ENCODE data around the gene NCR2.
A peak's percentile ranks its signal among the peaks of the same experiment; 100 is the strongest.
"Not testable (repeated sequence)": the region's sequence is repeated elsewhere in the genome, so short reads cannot be mapped to it uniquely, and the experiment has no call there.

NCR2 gene

DNA sequence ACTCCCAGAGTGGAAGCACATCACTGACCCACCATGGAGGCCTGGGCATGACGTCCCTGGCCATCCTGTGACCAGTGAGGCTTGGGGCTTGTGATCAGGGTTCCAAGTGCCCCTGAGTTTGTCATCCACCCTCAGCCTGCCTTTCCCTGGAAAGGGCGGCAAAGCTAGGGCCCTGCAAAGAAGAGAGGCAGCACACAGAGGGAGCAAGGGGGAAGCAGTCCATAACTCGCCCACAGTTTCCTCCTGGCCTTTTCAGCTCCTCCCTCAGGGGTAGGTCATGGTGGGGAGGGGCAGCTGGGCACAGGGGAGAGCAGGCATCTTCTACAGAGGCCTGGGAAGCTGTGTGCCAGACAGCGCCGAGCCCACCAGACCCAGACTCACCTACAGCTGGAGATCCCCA is at the start of gene NCR2:
TSS of gene NCR2 (plus strand) at position 313 of the 400 bp plus-strand sequence. CDS start 269 bp downstream, outside the sequence.
- peaks cover 24% of the 10 kb centered on the region for H3K4me1 Mint-ChIP-seq (ENCODE audit: low read depth)
- H3K36me3 Mint-ChIP-seq (ENCODE audit: low read depth): no peaks in the 10 kb centered on the region
- no peaks in the 10 kb centered on the region for H3K9me3 Mint-ChIP-seq
- H3K4me3 Mint-ChIP-seq: no peak within 1 kb of the TSS
- peak within 1 kb of the TSS; percentile 84 for H3K27ac Mint-ChIP-seq
- H3K27me3 Mint-ChIP-seq (ENCODE audit: low read depth): peaks cover 11% of the 10 kb centered on the region

DNA sequence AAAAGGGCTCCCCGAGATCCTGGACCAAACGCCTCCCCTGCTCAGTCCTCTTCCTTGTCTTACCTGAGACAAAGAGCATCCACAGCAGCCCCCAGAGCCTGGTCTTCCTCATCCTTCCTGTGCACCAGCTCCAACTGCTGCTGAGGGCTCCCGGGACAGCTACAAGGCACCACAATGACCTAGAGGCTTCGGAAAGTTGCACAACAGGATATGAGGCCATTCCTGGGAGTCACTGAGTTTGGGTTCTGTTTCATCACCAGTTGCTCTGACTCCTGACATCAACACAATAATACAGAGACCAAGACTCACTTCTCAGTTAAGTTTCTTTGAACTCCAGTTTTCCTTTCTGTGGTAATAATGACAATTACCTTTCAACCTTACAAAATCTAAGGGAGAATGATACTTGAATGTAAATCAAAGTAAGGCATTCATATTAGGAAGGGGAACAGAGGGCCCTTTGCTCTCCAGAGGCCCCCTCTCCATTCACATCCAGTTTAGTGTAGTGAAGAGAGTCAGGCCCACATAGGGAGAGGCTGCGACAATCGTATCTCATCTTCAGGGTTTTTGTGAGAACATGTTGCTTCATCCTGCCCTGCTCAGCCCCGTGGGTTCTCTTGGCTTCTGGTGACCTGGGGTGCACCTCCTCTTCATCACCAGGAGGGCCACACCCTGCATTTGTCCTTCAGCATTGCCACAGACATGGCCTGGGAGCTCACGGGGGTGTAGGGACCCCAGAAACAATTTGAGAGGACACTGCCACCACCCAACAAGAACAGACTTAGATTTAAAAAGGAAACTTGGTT is 48.7 kb upstream of the NCR2 start, which contains the start of gene TREM1:
TSS of gene TREM1 (minus strand) at position 139 of the 803 bp plus-strand sequence. CDS start at position 112, 27 bp downstream.
- peaks cover 3% of the 10 kb centered on the region for H3K9me3 Mint-ChIP-seq
- no peak within 1 kb of the TSS for H3K27ac Mint-ChIP-seq

GRCh38 chr6:41288030-41288753 is 47.2 kb upstream of the NCR2 start:
- no peak overlapping the region for H3K4me3 Mint-ChIP-seq
- H3K9me3 Mint-ChIP-seq: no peaks in the 10 kb centered on the region
- H3K36me3 Mint-ChIP-seq (ENCODE audit: low read depth): no peaks in the 10 kb centered on the region
- no peak overlapping the region for H3K27ac Mint-ChIP-seq
- H3K4me1 Mint-ChIP-seq (ENCODE audit: low read depth): no peaks in the 10 kb centered on the region
- peaks cover 3% of the 10 kb centered on the region for H3K27me3 Mint-ChIP-seq (ENCODE audit: low read depth)

More for the DNA sequence above, 48.7 kb upstream of the NCR2 start, which contains the start of gene TREM1:
- H3K4me1 Mint-ChIP-seq (ENCODE audit: low read depth): no peaks in the 10 kb centered on the region
- peaks cover 7% of the 10 kb centered on the region for H3K27me3 Mint-ChIP-seq (ENCODE audit: low read depth)
- H3K36me3 Mint-ChIP-seq (ENCODE audit: low read depth): no peaks in the 10 kb centered on the region
- H3K4me3 Mint-ChIP-seq: no peak within 1 kb of the TSS

GRCh38 chr6:41288754-41289129 is 46.7 kb upstream of the NCR2 start:
- Mint-ChIP-seq H3K4me3 (no peak overlapping the region), H3K9me3 (no peaks in the 10 kb centered on the region), H3K27me3 (ENCODE audit: low read depth) (peaks cover under 1% of the 10 kb centered on the region), H3K4me1 (ENCODE audit: low read depth) (no peaks in the 10 kb centered on the region), H3K27ac (no peak overlapping the region), H3K36me3 (ENCODE audit: low read depth) (no peaks in the 10 kb centered on the region)

DNA sequence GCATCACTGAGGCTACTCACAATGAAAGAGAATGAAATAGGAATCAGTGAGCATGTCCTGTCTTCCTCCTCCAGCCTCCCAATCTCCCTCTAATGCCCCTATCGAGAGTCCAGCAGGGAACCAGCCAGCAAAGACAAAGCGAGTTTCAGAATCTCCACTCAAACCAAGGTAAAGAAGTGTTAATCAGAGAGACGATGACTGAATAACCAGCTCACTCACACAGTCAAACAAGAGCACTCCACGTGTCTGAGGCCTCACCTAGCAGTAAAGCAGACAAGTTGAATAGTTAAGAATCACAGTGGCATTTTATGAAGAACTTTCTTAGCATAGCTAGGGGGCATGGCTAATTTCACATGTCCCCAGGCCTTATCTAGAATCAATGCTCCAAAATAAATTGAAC is 45.6 kb upstream of the NCR2 start:
- H3K9me3 Mint-ChIP-seq: no peaks in the 10 kb centered on the region
- no peaks in the 10 kb centered on the region for H3K36me3 Mint-ChIP-seq (ENCODE audit: low read depth)
- H3K27me3 Mint-ChIP-seq (ENCODE audit: low read depth): no peaks in the 10 kb centered on the region
- no peaks in the 10 kb centered on the region for H3K4me1 Mint-ChIP-seq (ENCODE audit: low read depth)
- no peak overlapping the region for H3K4me3 Mint-ChIP-seq
- no peak overlapping the region for H3K27ac Mint-ChIP-seq

- H3K4me3 Mint-ChIP-seq: no peak overlapping the region
- H3K27ac Mint-ChIP-seq: no peak overlapping the region
- peaks cover 7% of the 10 kb centered on the region for H3K36me3 Mint-ChIP-seq (ENCODE audit: low read depth)
- peaks cover 5% of the 10 kb centered on the region for H3K4me1 Mint-ChIP-seq (ENCODE audit: low read depth)
- no peaks in the 10 kb centered on the region for H3K27me3 Mint-ChIP-seq (ENCODE audit: low read depth)
- peaks cover 11% of the 10 kb centered on the region for H3K9me3 Mint-ChIP-seq
Observed at GRCh38 chr6:41291717-41292116, 43.7 kb upstream of the NCR2 start.

- Mint-ChIP-seq H3K4me3 (no peak overlapping the region), H3K9me3 (peaks cover 32% of the 10 kb centered on the region), H3K27ac (no peak overlapping the region), H3K27me3 (ENCODE audit: low read depth) (no peaks in the 10 kb centered on the region), H3K4me1 (ENCODE audit: low read depth) (peaks cover 27% of the 10 kb centered on the region), H3K36me3 (ENCODE audit: low read depth) (peaks cover 19% of the 10 kb centered on the region)
Observed at GRCh38 chr6:41294214-41294872, 41.1 kb upstream of the NCR2 start.

DNA sequence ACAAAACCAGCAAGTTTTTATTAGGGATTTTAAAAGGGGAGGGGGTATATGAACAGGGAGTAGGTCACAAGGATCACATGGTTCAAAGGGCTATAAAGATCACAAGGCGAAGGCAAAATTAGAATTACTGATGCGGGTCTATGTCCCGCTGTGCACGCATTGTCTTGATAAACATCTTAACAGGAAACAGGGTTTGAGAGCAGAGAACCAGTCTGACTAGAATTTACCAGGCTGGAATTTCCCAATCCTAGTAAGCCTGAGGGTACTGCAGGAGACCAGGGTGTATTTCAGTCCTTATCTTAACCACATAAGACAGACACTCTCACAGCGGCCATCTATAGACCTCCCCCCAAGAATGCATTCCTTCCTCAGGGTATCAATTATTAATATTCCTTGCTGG is 38.2 kb upstream of the NCR2 start:
- peaks cover 27% of the 10 kb centered on the region for H3K36me3 Mint-ChIP-seq (ENCODE audit: low read depth)
- H3K4me1 Mint-ChIP-seq (ENCODE audit: low read depth): peaks cover 38% of the 10 kb centered on the region
- H3K27ac Mint-ChIP-seq: not testable (repeated sequence)

GRCh38 chr6:41298785-41299502 is 36.5 kb upstream of the NCR2 start:
- peak overlapping the region; percentile 56 for H3K4me3 Mint-ChIP-seq
- peaks cover 42% of the 10 kb centered on the region for H3K4me1 Mint-ChIP-seq (ENCODE audit: low read depth)
- H3K9me3 Mint-ChIP-seq: peaks cover 58% of the 10 kb centered on the region
- peaks cover 29% of the 10 kb centered on the region for H3K36me3 Mint-ChIP-seq (ENCODE audit: low read depth)
- peaks cover 10% of the 10 kb centered on the region for H3K27me3 Mint-ChIP-seq (ENCODE audit: low read depth)
- peak overlapping the region; percentile 65 for H3K27ac Mint-ChIP-seq

More for the DNA sequence above, 38.2 kb upstream of the NCR2 start:
- not testable (repeated sequence) for H3K27me3 Mint-ChIP-seq (ENCODE audit: low read depth); H3K4me3 Mint-ChIP-seq
- peaks cover 52% of the 10 kb centered on the region for H3K9me3 Mint-ChIP-seq

DNA sequence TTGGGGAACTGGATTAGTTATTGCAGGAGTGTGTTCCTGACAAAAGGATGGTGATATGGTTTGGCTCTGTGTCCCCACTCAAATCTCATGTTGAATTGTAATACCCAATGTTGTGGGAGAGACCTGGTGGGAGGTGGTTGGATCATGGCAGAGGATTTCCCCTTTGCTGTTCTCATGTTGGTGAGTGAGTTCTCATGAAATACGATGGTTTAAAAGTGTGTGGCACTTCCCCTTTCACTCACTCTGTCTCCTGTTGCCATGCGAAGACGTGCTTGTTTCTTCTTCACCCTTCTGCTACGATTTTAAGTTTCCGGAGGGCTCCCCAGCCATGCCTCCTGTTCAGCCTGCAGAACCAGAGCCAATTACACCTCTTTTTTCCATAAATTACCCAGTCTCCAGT is 32.8 kb upstream of the NCR2 start:
- H3K36me3 Mint-ChIP-seq (ENCODE audit: low read depth): peaks cover 16% of the 10 kb centered on the region
- H3K9me3 Mint-ChIP-seq: peaks cover 38% of the 10 kb centered on the region
- H3K27ac Mint-ChIP-seq: no peak overlapping the region
- peaks cover 29% of the 10 kb centered on the region for H3K27me3 Mint-ChIP-seq (ENCODE audit: low read depth)
- H3K4me1 Mint-ChIP-seq (ENCODE audit: low read depth): peaks cover 39% of the 10 kb centered on the region
- no peak overlapping the region for H3K4me3 Mint-ChIP-seq

- H3K9me3 Mint-ChIP-seq: peaks cover 13% of the 10 kb centered on the region
- no peak overlapping the region for H3K27ac Mint-ChIP-seq
- H3K27me3 Mint-ChIP-seq (ENCODE audit: low read depth): peaks cover 46% of the 10 kb centered on the region
- H3K4me3 Mint-ChIP-seq: no peak overlapping the region
- peaks cover 14% of the 10 kb centered on the region for H3K4me1 Mint-ChIP-seq (ENCODE audit: low read depth)
- H3K36me3 Mint-ChIP-seq (ENCODE audit: low read depth): peaks cover 6% of the 10 kb centered on the region
Observed at GRCh38 chr6:41306187-41306854, 29.1 kb upstream of the NCR2 start.

GRCh38 chr6:41315203-41315602 is 20.2 kb upstream of the NCR2 start:
- Mint-ChIP-seq H3K36me3 (ENCODE audit: low read depth) (no peaks in the 10 kb centered on the region), H3K4me1 (ENCODE audit: low read depth) (peaks cover 11% of the 10 kb centered on the region), H3K4me3 (no peak overlapping the region), H3K27me3 (ENCODE audit: low read depth) (peaks cover 60% of the 10 kb centered on the region), H3K9me3 (no peaks in the 10 kb centered on the region), H3K27ac (no peak overlapping the region)

DNA sequence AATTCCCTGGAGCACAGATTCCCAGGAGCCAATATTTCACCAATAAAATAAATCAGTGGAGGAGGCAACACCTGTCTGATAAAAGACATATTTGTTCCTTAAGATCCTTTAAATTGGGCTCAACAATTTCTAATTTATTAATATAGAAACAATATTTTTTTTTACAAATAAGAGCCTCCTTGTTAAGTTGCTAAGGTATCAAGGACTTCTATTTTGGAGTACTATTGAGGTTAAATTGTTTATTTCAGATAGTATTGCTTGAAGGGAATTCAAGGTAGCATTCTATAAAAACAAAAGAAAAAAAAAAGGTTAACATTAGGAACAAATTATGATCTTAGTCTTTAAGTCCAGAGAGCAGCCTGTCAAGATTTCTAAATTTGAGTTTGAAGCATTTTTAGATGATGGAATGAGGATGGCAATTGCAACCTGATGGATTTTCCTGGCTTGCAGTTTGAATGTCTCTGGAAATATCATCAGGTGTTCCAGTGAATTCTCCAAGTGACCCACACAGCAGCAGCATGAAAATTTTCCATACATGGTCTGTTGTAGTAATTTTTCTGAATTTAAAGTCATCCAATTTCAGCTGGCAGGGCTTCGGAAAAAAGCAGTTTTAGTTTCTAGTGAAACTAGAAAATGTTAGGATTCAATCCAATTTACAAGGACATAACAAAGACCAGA is 19.3 kb upstream of the NCR2 start:
- Mint-ChIP-seq H3K9me3 (no peaks in the 10 kb centered on the region), H3K4me3 (no peak overlapping the region), H3K4me1 (ENCODE audit: low read depth) (peaks cover 11% of the 10 kb centered on the region), H3K27me3 (ENCODE audit: low read depth) (peaks cover 60% of the 10 kb centered on the region), H3K27ac (no peak overlapping the region), H3K36me3 (ENCODE audit: low read depth) (no peaks in the 10 kb centered on the region)

Measured in T-helper 1 cell treated with Interleukin-12 subunit alpha and Interleukin-12 subunit beta and Interleukin-4 antibody, amounts not matched to agents 30 μg/mL and 1 μg/mL, for 36 hours (primary cell).